Heart right ventricle (tissue), 16 donors: ENCODE results near the gene KDM6A. TPM values are rescaled to one million over a fixed set of nuclear protein-coding genes. Genes with fewer than 3 reads are reported as not detected.
A peak's percentile ranks its signal among the peaks of the same experiment; 100 is the strongest.
"Not testable (repeated sequence)": the region's sequence is repeated elsewhere in the genome, so short reads cannot be mapped to it uniquely, and the experiment has no call there.

Source experiments
- ATAC-seq, 8 donors: fragments of 200-7000 bp; cut with Tn5 transposase; one replicate each; pipeline ENCODE4 v1.9.1; 2020; ENCODE audit warnings: mild to moderate bottlenecking in 8 of 8, moderate library complexity in 8 of 8, moderate number of reproducible peaks in 1 of 8
- DNase-seq, 2 donors: peaks; one replicate each; pipeline ENCODE4 v3.0.0-alpha.2; 2020
- H3K27ac ChIP-seq, 10 donors: fragments of 200-600 bp; sonication (generic) in 2 of 10; one replicate each; pipeline versions ENCODE4 v1.5.0 to v1.8.0; 2020 to 2022; ENCODE audit warnings: mild to moderate bottlenecking in 3 of 10
- H3K27me3 ChIP-seq, 7 donors: fragments of 200-600 bp; one replicate each; pipeline ENCODE4 v1.8.0; 2021 to 2022; ENCODE audit warnings: mild to moderate bottlenecking in 2 of 7
- H3K36me3 ChIP-seq, 9 donors: fragments of 200-600 bp; sonication (generic) in 1 of 9; one replicate each; pipeline versions ENCODE4 v1.5.0 to v1.8.0; 2020 to 2022; ENCODE audit warnings: mild to moderate bottlenecking in 2 of 9
- H3K4me1 ChIP-seq, 9 donors: fragments of 200-600 bp; sonication (generic) in 1 of 9; one replicate each; pipeline versions ENCODE4 v1.5.0 to v1.8.0; 2020 to 2022; ENCODE audit warnings: mild to moderate bottlenecking in 4 of 9
- H3K4me3 ChIP-seq, 10 donors: fragments of 200-600 bp; sonication (generic) in 2 of 10; one replicate each; pipeline versions ENCODE4 v1.5.0 to v1.8.0; 2020 to 2022; ENCODE audit warnings: mild to moderate bottlenecking in 7 of 10, moderate library complexity in 2 of 10
- H3K9me3 ChIP-seq, 11 donors: fragments of 200-600 bp in 10 of 11; sonication (generic) in 2 of 11; one replicate each; pipeline versions ENCODE4 v1.5.0 to v1.8.0; 2013 to 2022; ENCODE audit warnings: mild to moderate bottlenecking in 2 of 11, control low read depth in 1 of 11, moderate library complexity in 1 of 11
- WGBS, 2 donors: extraction: QIAGEN DNeasy Blood & Tissue Kit; methylation state at CpG; one replicate each; pipeline ENCODE4 v1.1.7; 2013; ENCODE audit warnings: inconsistent platforms in 1 of 2; 5-methylcytosine and 5-hydroxymethylcytosine counted together
- intact Hi-C, 10 donors: fragments of 100-400 bp; cut with DNase I; formaldehyde crosslinking; loops; one replicate each; pipeline versions ENCODE4 v1.11.1 to v1.14.2; 2022
- polyA plus RNA-seq, 2 donors: library from polyadenylated mRNA; stranded (reverse); fragments of 200-250 nt; gene quantifications; one replicate each; pipeline ENCODE4 v1.2.3, GENCODE V29; 2013
- total RNA-seq, 10 donors: library from RNA; stranded (reverse); fragmentation: NEBNext Ultra II Directional in 3 of 10; extraction: Animal tissue kit (Norgen Biotek cat#: 25700) in 3 of 10; gene quantifications; one replicate each; pipeline versions ENCODE4 v1.2.1 to v1.2.4, GENCODE V29; 2021 to 2023
- TF ChIP-seq, protein P1 (sequence below), 9 donors: fragments of 200-600 bp; sonication (generic) in 2 of 9; IDR thresholded peaks; one replicate each; pipeline versions ENCODE4 v1.5.0 to v1.8.0; 2021 to 2022; ENCODE audit warnings: antibody characterized with exemption in 9 of 9, mild to moderate bottlenecking in 5 of 9, moderate library complexity in 1 of 9
- donor health status: Arrhythmogenic right ventricular cardiomyopathy.
- donor health status: ischemic (EF 13 %, LVEDD 7.1; RV severe dilation, severe dysfunction).
- donor health status: healthy with polysubstance abuse.
- donor health status: DM: no; HTN: yes; CAD: no.
- donor health status: DM: no; HTN: no; CAD: no.
- donor health status: ischemic (EF 25% LVEDD 6.9; RV normal size, moderate dysfunction).
- donor health status: ischemic (EF 25% LVEDD 5.7; RV mildly dilated, moderate dysfunction).
- donor health status: healthy.
- donor health status: DM: yes; HTN: yes; CAD: no.
- donor health status: Ischemic cardiomyopathy.
- donor health status: ischemic (EF 35%, LVEDD 5.7; RV mildly dilated, moderate dysfunction).
- donor health status: nonischemic (EF 11% LVEDD 7.7; RV severe dilation, severe dysfunction).
- donor health status: DM: yes; HTN: yes; CAD: no.
- donor health status: PGD.
- donor health status: ischemic (EF 29% LVEDD 5.4; RV normal size, mild dysfunction).
- donor health status: nonischemic (EF 23%, LVEDD 6.1; RV moderate dilation, normal function).

The KDM6A gene
- total and polyA plus RNA-seq, 12 donors, result 3.8 to 21.2 (median 11.8) TPM

DNA sequence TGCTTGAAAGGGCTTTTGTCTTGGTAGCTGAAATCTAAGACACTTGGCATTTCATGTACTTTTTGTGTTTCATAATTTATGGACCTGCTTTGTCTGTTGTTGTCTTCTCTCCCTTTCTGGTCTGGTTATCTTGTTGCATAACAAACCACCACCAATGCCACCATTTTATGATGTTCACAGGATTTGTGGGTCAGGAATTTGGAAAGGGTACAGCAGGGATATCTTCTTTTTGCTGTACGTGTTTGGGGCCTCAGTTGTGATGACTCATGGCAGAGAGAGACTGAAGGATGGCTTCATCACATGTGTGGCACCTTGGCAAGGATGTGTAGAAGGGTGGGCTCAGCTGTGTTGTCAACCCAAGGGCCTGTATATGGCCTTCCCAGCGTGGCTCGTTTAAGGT lies 35.2 kb downstream of the KDM6A start:
- peak in 4 of 8 donors; percentile 17 to 70 (median 43) for ATAC-seq

DNA sequence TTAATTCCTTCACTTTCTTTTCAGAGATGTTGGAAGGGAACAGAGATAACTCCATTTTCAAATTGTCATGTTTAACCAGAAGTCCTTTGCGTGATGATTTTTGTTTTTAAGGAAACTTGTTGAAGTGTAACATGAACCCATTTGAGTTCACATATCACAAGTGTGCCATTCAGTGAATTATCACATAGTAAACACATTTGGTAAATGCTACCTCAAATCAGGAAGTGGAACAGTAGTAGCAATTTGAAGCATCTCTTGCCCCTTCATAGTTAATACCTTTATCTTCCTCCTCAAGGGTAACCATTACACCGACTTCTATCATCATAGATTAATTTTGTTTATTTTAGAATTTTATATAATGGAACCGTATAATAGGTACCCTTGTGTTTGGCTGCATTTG lies 35.8 kb downstream of the KDM6A start:
- ATAC-seq, result no peak
- Histone ChIP-seq H3K9me3 (no peaks in the 10 kb centered on the region), H3K4me3 (no peak overlapping the region), H3K4me1 (peaks cover 0 to 77% (median 25%) of the 10 kb centered on the region in 9 donors), H3K27me3 (no peaks in the 10 kb centered on the region), H3K27ac (no peak overlapping the region), H3K36me3 (no peaks in the 10 kb centered on the region)
- TF ChIP-seq, protein P1, sequence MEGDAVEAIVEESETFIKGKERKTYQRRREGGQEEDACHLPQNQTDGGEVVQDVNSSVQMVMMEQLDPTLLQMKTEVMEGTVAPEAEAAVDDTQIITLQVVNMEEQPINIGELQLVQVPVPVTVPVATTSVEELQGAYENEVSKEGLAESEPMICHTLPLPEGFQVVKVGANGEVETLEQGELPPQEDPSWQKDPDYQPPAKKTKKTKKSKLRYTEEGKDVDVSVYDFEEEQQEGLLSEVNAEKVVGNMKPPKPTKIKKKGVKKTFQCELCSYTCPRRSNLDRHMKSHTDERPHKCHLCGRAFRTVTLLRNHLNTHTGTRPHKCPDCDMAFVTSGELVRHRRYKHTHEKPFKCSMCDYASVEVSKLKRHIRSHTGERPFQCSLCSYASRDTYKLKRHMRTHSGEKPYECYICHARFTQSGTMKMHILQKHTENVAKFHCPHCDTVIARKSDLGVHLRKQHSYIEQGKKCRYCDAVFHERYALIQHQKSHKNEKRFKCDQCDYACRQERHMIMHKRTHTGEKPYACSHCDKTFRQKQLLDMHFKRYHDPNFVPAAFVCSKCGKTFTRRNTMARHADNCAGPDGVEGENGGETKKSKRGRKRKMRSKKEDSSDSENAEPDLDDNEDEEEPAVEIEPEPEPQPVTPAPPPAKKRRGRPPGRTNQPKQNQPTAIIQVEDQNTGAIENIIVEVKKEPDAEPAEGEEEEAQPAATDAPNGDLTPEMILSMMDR (IDR thresholded peaks at IDR 0.05), result no peak
- intact Hi-C loops, result no loop called here
- WGBS, 2 donors, result 49 to 56% methylated on average over 3 of the region's 3 CpGs
- DNase-seq, result no peak

More for the DNA sequence above, 35.2 kb downstream of the KDM6A start:
- 49 to 55% methylated on average over 3 of the region's 3 CpGs for WGBS, 2 donors
- Histone ChIP-seq H3K36me3 (no peaks in the 10 kb centered on the region), H3K9me3 (peaks cover 0 to 5% (median 0%) of the 10 kb centered on the region in 11 donors), H3K4me1 (peaks cover 0 to 77% (median 25%) of the 10 kb centered on the region in 9 donors), H3K4me3 (no peak overlapping the region), H3K27me3 (no peaks in the 10 kb centered on the region), H3K27ac (no peak overlapping the region)
- intact Hi-C loops, result no loop called here
- TF ChIP-seq, protein P1 (IDR thresholded peaks at IDR 0.05), result no peak
- DNase-seq, result no peak

DNA sequence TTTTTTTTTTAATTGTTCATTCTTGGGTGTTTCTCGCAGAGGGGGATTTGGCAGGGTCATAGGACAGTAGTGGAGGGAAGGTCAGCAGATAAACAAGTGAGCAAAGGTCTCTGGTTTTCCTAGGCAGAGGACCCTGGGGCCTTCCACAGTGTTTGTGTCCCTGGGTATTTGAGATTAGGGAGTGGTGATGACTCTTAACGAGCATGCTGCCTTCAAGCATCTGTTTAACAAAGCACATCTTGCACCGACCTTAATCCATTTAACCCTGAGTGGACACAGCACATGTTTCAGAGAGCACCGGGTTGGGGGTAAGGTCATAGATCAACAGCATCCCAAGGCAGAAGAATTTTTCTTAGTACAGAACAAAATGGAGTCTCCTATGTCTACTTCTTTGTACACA lies 37.5 kb downstream of the KDM6A start:
- H3K36me3 ChIP-seq, H3K4me3 ChIP-seq, ATAC-seq, H3K27me3 ChIP-seq, H3K9me3 ChIP-seq, intact Hi-C loops, H3K27ac ChIP-seq, DNase-seq: not testable (repeated sequence)
- 60 to 67% methylated on average over 3 to 4 of the region's 4 CpGs for WGBS, 2 donors
- peaks cover 0 to 79% (median 25%) of the 10 kb centered on the region in 9 donors for H3K4me1 ChIP-seq

DNA sequence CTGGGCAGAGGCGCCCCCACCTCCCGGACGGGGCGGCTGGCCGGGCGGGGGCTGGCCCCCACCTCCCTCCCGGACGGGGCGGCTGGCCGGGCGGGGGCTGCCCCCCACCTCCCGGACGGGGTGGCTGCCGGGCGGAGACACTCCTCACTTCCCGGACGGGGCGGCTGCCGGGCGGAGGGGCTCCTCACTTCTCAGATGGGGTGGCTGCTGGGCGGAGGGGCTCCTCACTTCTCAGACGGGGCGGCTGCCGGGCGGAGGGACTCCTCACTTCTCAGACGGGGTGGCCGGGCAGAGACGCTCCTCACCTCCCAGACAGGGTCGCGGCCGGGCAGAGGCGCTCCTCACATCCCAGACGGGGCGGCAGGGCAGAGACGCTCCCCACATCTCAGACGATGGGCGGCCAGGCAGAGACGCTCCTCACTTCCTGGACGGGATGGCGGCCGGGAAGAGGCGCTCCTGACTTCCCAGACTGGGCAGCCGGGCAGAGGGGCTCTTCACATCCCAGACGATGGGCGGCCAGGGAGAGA lies 38.1 kb downstream of the KDM6A start:
- DNase-seq, H3K9me3 ChIP-seq, ATAC-seq, H3K36me3 ChIP-seq, intact Hi-C loops, H3K27me3 ChIP-seq, H3K4me3 ChIP-seq, H3K27ac ChIP-seq: not testable (repeated sequence)
- whole genome bisulfite sequencing, 2 donors, result 93 to 94% methylated on average over 7 to 28 of the region's 45 CpGs
- peaks cover 0 to 79% (median 25%) of the 10 kb centered on the region in 9 donors for H3K4me1 ChIP-seq

DNA sequence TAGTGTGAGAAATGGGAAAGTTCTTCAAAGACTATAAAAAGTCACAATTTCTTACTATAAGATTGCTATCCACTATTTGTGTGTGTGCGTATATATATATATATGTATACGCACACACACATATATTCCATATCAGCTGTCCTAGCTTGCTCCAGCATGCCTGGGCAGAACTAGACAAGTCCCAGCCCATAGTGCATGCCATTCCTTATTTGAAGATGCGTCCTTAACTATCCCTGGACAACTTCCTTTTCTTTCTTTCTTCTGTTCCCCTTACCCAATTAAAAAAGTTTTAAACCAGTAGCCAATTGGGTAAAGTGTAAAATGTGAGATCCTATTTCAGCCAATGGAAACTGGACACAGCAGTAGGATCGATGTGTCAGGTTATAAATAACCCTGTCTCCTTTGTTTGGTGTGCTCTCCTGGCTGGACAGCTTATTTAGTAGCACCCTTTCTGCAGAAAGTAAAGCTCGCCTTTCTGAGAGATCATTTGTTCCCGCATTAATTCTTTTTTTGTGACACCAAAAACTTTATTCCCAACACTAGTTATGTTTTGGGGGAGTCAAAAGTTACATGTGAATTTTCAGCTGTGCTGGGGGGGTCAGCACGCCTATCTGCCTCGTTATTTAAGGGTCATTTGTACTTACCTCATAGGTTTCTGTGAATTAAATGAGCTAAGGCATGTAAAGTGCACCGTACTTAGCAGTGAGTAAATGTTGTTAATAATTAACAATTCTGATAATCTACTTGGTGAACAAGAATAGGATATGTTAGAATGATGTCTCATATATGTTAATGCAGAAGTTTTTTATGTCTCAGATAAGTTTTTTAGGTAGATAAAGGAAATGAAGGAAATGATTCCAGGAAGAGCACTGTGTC lies 40.9 kb downstream of the KDM6A start:
- peaks cover 0 to 67% (median 26%) of the 10 kb centered on the region in 9 donors for H3K4me1 ChIP-seq

More for the DNA sequence above, 40.9 kb downstream of the KDM6A start:
- H3K4me3 ChIP-seq, result no peak overlapping the region
- DNase-seq, result no peak
- no peaks in the 10 kb centered on the region for H3K27me3 ChIP-seq
- no peak overlapping the region for H3K27ac ChIP-seq
- TF ChIP-seq, protein P1 (IDR thresholded peaks at IDR 0.05), result no peak
- H3K36me3 ChIP-seq, result no peaks in the 10 kb centered on the region
- no peak for ATAC-seq
- WGBS, 2 donors, result 81 to 84% methylated on average over 9 of the region's 9 CpGs
- H3K9me3 ChIP-seq, result no peaks in the 10 kb centered on the region
- intact Hi-C loops, result no loop called here
